Activated T-cell treated with anti-CD3 and anti-CD28 coated beads, Interleukin-2, amount 50 U/mL, for 48 hours (primary cell): ENCODE measurements around the gene PLA2G12B.
"Not testable (repeated sequence)": the region's sequence is repeated elsewhere in the genome, so short reads cannot be mapped to it uniquely, and the experiment has no call there.

Source experiments
- DNase-seq, 2 experiments: peaks; one replicate each; pipeline ENCODE4 v3.0.0-alpha.2; 2020

PLA2G12B gene, protein sequence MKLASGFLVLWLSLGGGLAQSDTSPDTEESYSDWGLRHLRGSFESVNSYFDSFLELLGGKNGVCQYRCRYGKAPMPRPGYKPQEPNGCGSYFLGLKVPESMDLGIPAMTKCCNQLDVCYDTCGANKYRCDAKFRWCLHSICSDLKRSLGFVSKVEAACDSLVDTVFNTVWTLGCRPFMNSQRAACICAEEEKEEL

DNA sequence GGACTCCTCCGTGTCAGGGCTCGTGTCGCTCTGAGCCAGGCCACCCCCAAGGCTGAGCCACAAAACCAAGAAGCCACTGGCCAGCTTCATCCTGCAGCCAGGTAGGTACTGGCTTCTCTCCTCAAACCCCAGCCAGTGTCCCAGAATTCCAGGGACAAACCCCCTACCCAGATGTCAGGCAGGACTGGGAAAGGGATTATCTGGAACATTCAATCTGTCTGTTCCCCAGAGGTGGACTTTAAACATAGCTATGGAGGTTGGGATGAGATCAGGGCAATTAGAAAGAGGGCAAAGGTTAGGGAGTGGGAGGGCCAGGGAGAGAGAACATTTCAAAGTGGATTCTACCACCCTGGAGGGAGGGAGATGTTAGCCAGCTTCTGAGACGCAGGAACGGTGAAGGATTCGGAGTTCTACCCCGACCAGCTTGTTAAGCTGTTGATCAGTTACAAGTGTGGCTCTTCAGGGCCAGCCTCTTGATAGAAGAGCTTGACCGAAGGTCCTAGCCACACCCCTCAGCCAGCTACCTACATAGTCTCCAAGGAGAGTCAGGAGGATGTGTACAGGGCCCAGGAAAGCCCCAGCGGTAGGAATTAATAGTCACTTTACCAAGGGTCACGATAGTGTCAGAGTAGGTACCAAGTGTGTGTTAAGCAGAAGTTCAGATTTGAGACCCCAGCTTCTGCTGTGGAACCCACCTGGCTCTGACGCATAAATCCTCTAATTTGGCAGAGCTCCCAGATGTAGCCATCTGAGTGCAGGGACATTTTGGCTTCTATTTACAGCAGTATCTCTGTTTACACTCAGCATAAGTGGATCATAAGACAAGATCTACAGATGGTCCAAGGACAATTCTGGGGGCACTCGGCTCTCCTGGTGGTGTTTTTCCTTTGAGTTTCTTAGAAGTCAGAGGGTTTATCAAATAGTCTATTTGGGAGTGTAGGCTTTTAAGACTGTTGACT is at the start of gene PLA2G12B:
PLA2G12B (minus strand) TSS at position 211 of the 959 bp plus-strand sequence; CDS start at position 90, 121 bp downstream.
- DNase-seq: no peak

DNA sequence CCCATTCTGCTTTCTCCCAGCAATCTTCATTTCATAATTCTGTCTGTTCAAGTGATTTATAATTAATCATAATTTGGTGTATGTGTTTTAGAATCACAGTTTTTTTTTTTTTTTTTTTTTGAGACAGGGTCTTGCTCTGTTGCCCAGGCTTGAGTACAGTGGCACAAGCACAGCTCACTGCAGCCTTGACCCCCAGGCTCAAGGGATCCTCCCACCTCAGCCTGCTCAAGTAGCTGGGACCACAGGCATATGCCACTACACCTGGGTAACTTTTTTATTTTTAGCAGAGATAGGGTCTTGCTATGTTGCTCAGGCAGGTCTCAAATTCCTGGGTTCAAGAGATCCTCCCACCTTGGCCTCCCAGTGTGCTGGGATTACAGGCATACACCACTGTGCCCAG is 49.2 kb upstream of the PLA2G12B start:
- no peak for DNase-seq

DNA sequence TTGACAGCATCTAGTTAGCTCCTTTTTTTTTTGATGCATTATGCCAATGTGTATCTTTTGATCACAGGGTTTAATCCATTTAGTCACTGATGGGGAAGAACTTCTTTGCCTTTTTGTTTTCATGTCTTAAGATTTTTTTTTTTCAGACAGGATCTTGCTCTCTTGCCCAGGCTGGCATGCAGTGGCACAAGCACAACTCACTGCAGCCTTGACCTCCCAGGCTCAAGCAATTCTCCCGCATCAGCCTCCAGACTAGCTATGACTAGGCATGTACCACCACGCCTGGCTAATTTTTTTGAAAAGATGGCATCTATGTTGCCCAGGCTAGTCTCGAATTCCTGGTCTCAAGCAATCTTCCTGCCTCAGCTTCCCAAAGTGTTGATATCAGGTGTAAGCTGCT is 46.4 kb upstream of the PLA2G12B start:
- DNase-seq: no peak

DNA sequence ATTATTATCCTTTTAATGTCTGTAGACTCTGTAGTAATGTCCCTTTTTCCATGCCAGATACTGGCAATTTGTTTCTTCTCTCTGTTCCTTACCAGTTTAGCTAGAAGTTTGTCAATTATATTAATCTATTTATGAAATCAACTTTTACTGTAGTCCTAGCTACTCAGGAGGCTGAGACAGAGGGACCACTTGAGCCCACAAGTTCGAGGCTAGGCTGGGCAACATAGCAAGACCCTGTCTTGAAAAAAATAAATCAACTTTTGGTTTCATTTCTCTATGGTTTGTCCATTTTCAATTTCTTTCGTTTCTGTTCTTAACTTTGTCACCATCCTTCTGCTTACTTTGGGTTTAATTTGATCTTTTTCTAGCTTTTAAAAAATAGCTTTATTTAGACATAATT is 42.5 kb upstream of the PLA2G12B start:
- no peak for DNase-seq

DNA sequence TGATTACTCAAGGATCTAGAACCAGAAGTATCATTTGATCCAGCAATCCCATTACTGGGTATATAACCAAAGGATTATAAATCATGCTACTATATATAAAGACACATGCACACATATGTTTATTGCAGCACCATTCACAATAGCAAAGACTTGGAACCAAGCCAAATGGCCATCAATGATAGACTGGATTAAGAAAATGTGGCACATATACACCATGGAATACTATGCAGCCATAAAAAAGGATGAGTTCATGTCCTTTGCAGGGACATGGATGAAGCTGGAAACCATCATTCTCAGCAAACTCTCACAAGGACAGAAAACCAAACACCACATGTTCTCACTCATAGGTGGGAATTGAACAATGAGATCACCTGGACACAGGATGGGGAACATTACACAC is 40.9 kb upstream of the PLA2G12B start:
- DNase-seq: not testable (repeated sequence)

DNA sequence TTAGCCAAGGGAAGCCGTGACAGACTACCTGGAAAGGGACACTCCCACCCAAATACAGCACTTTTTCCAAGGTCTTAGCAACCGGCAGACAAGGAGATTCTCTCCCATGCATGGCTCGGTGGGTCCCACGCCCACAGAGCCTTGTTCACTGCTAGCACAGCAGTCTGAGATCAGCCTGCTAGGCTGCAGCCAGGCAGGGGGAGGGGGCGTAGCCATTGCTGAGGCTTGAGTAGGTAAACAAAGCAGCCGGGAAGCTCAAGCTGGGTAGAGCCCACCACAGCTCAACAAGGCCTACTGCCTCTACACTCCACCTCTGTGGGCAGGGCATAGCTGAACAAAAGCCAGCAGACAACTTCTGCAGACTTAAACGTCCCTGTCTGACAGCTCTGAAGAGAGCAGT is 35.2 kb upstream of the PLA2G12B start:
- not testable (repeated sequence) for DNase-seq

DNA sequence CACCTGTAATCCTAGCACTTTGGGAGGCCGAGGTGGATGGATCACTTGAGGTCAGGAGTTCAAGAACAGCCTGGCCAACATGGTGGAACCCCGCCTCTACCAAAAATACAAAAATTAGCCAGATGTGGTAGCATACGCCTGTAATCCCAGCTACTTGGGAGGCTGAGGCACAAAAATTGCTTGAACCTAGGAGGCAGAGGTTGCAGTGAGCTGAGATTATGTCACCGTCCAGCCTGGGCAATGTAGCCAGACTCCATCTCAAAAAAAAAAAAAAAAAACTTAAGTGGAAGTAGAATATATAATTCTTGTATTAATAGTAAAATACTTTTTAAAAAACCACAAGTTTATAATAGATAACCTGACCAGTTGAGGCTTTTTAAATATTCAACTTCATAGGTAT is 30.0 kb upstream of the PLA2G12B start:
- not testable (repeated sequence) for DNase-seq

DNA sequence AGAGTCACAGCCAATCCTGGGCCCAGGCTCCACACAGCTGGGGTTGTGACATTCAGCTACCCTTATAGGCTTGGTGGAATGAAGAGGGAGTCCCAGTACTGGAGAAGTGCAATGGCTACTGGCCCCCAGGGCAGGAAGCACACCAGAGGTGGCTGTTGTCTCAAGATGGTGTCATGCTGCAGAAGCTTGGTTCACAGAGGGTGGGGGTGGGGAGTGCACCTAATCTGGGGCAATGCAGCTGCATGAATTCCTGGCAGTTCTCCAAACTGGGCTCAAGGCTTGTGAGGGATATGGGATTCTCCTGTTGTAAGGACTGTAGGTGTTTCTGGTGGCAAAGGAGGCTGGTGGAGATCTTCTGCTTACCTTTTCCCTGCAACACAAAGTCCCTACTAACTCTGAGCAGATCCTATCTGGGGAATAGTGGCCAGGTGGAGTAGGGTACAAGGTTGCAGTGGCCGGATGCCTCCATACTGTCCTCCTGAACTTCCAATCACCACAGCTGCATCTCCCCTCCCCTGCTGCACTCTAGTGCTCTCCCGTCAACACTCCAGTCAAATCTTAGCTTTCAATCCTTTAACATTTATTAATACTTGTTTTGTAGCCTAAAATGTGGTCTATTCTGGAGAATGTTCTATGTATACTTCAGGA is 27.4 kb upstream of the PLA2G12B start:
- DNase-seq: no peak

DNA sequence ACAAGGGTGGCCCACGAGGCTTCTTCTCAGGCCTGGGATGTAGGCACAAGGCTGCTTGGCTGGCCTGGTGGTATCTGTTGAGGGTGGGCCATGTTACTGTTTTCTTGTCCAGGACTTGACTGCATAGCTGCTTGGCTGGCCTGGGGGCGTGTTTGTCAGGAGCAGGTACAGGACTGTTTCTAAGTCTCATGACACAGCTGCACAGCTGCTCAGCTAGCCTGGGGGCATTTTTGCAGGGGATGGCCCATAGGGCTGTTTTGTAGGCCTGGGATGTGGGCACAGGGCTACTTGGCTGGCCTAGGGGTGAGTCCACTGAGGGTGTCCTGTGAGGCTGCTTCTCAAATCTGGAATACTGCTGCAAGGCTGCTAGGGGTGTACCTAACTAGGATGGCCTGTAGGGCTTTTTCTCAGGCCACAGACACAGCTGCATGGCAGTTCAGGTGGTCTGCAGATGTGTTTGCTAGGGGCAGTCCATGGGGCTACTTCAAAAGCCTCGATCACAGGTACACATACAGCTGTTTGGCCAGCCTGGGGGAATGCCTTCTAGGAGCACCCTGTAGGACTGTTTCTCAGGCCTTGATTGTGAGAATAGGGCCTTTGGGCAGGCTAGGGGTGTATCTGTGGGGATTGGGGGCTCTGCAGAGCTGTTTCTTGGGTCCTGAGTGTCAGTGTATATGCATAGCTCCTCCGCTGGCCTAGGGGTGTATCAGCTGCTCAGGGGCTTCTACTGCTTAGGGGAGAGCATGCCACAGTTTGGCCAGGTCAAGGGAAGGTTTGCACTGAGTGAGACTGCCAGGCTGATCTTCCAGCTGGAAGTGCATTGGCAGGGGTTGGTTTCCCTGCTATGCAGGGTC is 26.6 kb upstream of the PLA2G12B start:
- no peak for DNase-seq

DNA sequence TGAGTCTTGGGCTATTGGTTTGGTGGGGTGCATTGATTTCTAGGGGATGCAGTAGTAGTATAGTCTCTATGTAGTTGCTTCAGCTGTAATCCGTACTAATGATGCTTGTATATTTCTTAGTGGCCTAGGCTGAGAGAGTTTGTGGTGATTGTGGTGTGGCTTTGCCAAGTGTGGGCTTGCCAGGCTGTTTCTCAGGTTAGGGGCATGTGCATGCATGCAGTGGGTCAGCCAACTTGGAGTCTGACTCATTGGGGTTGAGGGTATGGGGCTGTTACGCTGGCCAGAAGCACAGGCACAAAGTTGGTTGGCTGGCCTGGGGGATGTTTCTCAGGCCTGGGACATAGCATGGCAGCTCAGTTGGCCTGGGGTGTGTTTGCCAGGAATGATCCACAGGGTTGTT is 25.7 kb upstream of the PLA2G12B start:
- DNase-seq: no peak

DNA sequence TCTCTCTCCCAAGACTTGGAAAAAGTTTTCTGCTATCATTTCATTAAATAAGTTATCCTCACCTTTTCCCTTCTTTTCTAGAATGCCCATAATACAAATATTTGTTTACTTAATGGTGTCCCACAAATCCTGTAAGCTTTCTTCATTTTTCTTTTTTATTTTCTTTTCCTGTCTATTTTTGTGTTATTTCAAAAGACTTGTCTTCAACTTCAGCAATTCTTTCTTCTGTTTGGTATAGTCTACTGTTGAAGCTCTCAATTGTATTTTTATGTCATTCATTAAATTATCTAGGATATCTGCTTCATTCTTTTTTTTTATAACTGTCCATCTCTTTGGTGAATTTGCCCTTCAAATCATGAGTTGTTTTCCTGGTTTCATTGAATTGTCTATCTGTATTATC is 25.1 kb upstream of the PLA2G12B start:
- DNase-seq: no peak

DNA sequence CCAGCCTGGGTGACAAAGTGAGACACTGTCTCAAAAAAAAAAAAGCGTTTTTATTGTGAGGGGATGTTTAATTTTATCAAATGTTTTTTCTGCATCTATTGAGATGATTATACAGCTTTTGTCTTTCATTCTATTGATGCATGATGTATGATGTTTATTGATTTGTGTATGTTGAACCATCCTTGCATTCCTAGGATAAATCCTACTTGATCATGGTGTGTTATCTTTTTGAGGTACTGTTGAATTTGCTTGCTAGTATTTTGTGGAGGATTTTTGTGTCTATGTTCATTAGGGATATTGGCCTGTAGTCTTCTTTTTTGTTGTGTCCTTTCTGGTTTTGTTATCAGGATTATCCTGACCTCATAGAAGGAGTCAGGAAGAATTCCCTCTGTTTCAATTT is 22.3 kb upstream of the PLA2G12B start:
- DNase-seq: no peak

DNA sequence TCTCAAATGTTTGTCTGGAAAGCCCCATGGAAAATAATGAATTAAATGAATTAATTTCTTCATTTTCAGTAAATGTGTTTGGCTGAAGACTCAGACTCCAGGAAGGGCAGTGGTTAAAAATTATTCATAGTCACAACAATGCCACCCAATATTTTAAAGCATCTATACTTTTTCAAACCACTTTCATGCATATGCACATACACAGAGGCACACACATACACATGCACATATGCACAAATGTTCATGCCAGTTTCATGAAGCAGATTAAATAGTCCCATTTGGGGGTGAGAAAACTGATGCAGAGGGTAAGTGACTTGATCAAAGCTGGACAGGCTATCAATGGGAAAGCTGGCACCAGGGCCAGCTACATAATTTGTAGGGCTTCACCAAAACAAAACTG is 1.4 kb upstream of the PLA2G12B start:
- DNase-seq: no peak

DNA sequence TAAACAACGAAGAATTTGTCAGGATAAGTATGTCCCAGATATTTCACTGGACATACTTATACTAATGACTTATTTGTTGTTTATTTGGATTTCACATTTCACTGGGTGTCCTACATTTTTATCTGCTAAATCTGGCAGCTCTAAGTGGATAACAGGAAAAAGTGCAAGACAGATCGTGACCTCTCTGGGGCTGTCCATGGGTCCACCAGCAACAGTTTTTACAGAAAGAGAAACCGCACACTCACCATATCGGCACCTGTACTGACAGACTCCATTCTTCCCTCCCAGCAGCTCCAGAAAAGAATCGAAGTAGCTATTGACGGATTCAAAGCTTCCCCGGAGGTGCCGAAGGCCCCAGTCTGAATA is 393 bp downstream of the PLA2G12B start:
- no peak for DNase-seq

DNA sequence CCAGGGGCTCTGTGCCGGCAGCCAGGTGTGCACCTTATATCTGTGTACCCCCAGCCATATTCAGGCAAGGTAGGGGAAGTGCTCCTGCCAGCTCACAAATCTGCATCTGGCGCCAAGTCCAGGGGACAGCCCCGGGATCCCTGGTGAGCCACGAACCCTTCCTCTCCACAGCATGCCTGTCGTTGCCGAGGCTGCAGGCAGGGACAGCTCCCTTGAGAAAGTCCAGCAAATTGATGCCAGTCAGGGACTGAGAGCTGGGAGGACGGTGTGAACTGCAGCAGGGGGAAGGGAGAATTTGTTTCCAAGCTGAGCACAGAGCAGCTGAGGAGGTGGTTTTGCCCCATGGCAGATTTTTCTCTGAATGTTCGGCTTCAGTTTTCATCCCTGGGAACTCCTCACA is 919 bp downstream of the PLA2G12B start:
- no peak for DNase-seq

DNA sequence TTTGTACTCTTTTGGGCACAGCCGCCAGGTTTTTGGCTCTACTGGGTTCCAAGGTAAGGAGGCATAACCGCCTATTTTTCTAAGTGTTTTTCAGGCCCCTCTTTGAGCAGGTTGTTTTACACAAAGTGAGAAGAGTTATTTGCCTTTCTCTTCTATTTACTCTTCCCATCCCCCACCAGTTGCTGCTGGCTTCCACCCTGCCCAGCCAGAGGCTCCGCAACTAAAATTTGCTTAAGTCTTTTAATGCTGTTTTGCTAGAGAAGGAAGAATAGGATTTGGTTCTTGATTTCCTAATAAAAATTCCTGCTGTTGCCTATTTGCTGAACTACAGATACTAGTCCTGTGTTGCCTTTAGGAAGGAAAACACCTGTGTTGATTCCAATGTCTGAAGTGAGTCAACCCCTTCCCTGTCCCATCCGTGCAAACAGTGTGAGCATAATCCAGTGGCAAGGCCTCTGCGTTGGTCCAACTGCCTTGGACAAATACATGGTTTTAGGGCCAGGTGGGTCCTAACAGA is 1.9 kb downstream of the PLA2G12B start:
- DNase-seq: no peak

DNA sequence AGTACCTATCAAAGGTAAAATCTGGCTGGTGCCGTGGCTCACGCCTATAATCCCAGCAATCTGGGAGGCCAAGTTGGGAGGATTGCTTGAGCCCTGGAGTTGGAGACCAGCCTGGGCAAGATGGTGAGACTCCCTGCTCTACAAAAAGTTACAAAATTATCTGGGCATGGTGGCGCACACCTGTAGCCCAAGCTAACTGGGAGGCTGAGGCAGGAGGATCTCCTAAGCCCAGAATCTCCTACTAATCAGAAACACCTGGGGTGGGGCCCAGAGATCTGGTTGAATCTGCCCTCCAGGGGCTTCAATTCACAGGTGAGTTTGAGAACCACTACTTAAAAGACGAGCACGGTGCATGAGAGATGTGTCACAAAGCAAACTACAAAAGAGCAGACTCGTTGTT is 2.4 kb downstream of the PLA2G12B start:
- no peak for DNase-seq

DNA sequence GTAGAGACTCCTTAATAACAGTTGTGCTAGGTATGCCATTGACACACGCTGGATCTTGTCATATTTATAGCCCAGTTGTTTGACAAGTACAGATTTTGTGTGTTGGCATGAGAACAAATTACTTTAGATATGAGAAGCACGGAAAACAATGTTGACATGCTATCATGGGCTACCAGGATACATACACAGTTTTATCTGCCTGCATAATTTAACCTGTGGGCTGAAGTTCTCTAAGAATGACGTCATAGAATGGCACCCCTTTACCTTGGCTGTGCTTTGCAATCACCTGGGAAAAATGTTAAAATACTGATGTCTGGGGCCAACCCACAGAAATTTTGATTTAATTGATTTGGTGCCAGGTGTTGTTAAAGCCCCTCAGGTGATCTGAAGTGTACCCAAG is 2.8 kb downstream of the PLA2G12B start:
- DNase-seq: no peak

DNA sequence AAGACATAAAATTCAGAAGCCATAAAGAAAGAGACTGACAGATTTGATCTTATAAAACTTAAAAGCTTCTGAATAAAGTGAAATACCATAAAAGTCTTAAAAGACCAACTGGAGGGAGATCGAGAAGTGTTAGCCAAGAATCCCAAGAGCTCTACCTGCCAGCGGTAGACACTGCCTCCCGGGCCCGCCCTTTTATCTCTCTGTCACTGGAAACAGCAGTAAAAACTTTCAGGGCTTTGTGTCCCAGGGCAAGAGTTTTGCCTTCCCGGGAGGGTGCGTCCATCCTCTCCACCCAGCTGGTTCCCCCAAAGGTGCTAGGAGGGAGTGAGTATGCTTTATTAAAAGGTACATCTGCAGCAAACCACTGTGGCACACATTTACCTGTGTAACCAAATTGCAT is 5.8 kb downstream of the PLA2G12B start:
- DNase-seq: no peak

DNA sequence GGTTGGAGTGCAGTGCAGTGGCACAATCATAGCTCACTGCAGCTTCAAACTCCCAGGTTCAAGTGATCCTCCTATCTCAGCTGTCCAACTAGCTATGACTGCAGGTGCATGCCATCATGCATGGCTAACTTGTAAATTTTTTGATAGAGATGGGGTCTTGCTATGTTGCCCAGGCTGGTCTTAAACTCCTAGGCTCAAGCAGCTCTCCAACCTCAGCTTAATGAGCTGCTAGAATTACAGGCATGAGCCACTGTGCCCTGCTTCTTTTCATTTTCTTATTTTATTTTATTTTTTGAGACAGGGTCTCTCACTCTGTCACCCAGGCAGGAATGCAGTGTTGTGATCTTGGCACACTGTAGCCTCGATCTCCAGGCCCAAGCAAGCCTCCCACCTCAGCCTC is 7.6 kb downstream of the PLA2G12B start:
- DNase-seq: no peak

DNA sequence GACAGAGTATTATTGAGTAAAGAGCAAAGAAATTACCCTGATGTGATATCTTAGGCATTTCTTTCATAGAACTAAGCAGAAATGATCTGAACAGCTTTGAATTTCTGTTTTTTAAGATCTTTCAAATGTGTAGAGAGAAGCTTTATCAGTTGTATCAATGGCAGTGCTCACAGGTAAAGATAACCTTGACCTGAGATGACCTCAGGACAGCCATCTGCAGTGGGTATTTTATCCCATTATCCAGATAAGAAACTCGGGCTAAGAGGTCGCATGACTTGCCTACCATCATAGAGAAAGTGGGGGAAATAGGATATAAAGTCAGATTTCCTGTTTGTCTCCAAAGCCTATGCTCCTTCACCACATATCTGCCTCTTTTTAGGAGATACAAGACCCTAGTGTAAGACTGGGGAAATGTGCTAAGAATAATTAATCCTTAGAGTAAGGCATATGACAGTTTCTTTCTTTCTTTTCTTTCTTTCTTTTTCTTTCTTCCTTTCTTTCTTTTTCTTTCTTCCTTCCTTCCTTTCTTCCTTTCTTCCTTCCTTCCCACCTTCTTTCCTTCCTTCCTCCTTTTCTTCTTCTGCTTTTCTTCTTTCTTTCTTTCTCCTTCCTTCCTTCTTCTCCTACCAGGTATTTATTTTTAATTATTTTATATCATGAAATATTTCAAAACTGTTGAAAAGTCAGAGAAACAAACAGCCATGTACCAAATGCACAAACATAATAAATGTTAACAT is 10.9 kb downstream of the PLA2G12B start:
- DNase-seq: no peak

DNA sequence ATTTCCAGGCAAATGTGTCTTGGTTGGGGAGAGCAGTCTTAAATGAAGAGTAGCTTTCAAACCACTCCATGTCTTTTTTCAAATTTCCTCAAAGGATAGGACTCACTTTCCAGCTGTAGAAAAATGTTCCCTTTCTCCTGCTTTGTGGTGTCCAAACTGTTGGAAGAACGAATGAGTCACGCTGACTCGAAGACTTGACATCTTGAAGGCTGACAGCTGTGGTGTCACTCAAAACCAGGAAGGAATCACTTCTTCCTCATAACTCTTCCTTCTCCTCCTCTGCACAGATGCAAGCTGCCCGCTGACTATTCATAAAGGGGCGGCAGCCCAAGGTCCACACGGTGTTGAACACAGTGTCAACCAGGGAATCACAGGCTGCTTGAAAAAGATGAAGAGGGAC is 19.2 kb downstream of the PLA2G12B start:
- no peak for DNase-seq
